Natural killer cell (primary cell): ENCODE results near the gene SEC14L1. TPM values are rescaled to one million over a fixed set of nuclear protein-coding genes. Genes with fewer than 3 reads are reported as not detected.
A peak's percentile ranks its signal among the peaks of the same experiment; 100 is the strongest.

Experiments used
- ATAC-seq, 3 donors: fragments of 150-1000 bp in 2 of 3; fragments of 200-7000 bp in 1 of 3; cut with Tn5 transposase; 1 replicate in 1 of 3; 2 replicates in 2 of 3; pipeline ENCODE4 v1.10.0; 2021; ENCODE audit warnings: mild to moderate bottlenecking in 2 of 3, moderate library complexity in 2 of 3
- DNase-seq, 2 donors: peaks; one replicate each; pipeline versions ENCODE4 v3.0.0 to v3.0.0-alpha.2; 2013 to 2021; ENCODE audit warnings: mixed read lengths in 1 of 2
- H3K27ac ChIP-seq: one replicate; pipeline ENCODE4 v1.5.1; 2013; ENCODE audit warnings: mild to moderate bottlenecking, low read length
- H3K27me3 ChIP-seq: one replicate; pipeline ENCODE4 v1.6.1; 2013; ENCODE audit warnings: low read length; ENCODE audit not compliant: control insufficient read depth, insufficient read depth
- H3K36me3 ChIP-seq: one replicate; pipeline ENCODE4 v1.6.1; 2013; ENCODE audit warnings: low read length; ENCODE audit not compliant: control insufficient read depth, insufficient read depth
- H3K4me1 ChIP-seq: one replicate; pipeline ENCODE4 v1.6.1; 2013; ENCODE audit warnings: low read length; ENCODE audit not compliant: control insufficient read depth, insufficient read depth
- H3K4me3 ChIP-seq: one replicate; pipeline ENCODE4 v1.5.1; 2013; ENCODE audit warnings: low read length
- H3K9me3 ChIP-seq: one replicate; pipeline ENCODE4 v1.6.1; 2013; ENCODE audit warnings: low read length; ENCODE audit not compliant: control insufficient read depth, insufficient read depth
- H3K27ac Mint-ChIP-seq, 2 donors: one replicate each; pipeline ENCODE4 v1.8.0; 2022; ENCODE audit warnings: mild to moderate bottlenecking in 2 of 2, mixed read lengths in 2 of 2, moderate library complexity in 1 of 2
- H3K27me3 Mint-ChIP-seq, 2 donors: one replicate each; pipeline ENCODE4 v1.8.0; 2022; ENCODE audit warnings: low read depth in 2 of 2, mixed read lengths in 2 of 2
- H3K36me3 Mint-ChIP-seq: one replicate; pipeline ENCODE4 v1.8.0; 2022; ENCODE audit warnings: mixed read lengths
- H3K4me1 Mint-ChIP-seq, 2 donors: one replicate each; pipeline ENCODE4 v1.8.0; 2022; ENCODE audit warnings: mixed read lengths in 2 of 2
- H3K4me3 Mint-ChIP-seq: one replicate; pipeline ENCODE4 v1.8.0; 2022; ENCODE audit warnings: mild to moderate bottlenecking, moderate library complexity, mixed read lengths
- H3K9me3 Mint-ChIP-seq, 2 donors: one replicate each; pipeline ENCODE4 v1.8.0; 2022; ENCODE audit warnings: mixed read lengths in 2 of 2
- WGBS: methylation state at CpG from one replicate; pipeline ENCODE4 v1.1.7; 2013; ENCODE audit warnings: missing lambda C conversion rate; ENCODE audit not compliant: insufficient coverage; 5-methylcytosine and 5-hydroxymethylcytosine counted together
- intact Hi-C: fragments of 100-400 bp; cut with micrococcal nuclease; formaldehyde crosslinking; loops from one replicate; pipeline ENCODE4 v1.14.2; 2022
- total RNA-seq, 4 donors: library from RNA; stranded (reverse); fragments of 120-200 nt in 1 of 4; gene quantifications; one replicate each; pipeline versions ENCODE4 v1.2.3 to v1.2.4, GENCODE V29; 2013 to 2022
- TF ChIP-seq, protein P1 (sequence below): fragments of 200-600 bp; IDR thresholded peaks from one replicate; pipeline ENCODE4 v1.8.0; 2022; ENCODE audit warnings: antibody characterized with exemption

The SEC14L1 gene
- total RNA-seq, 3 donors from 2014 or later (not counting 1 experiment from before 2014, with no cell fraction given), result 129 to 160 (median 129) TPM

GRCh38 chr17:77247048-77247541 is 106.3 kb downstream of the SEC14L1 start:
- Histone ChIP-seq H3K4me3 (peak overlapping the region; percentile 25), H3K4me1 (peaks cover 12% of the 10 kb centered on the region), H3K9me3 (no peaks in the 10 kb centered on the region), H3K27ac (no peak overlapping the region), H3K36me3 (no peaks in the 10 kb centered on the region), H3K27me3 (no peaks in the 10 kb centered on the region)
- Mint-ChIP-seq H3K27ac (peak overlapping the region in 1 of 2 donors; percentile 53), H3K4me1 (peaks cover 0 to 16% of the 10 kb centered on the region in 2 donors), H3K27me3 (peaks cover 14 to 16% of the 10 kb centered on the region in 2 donors), H3K4me3 (peak overlapping the region; percentile 40), H3K9me3 (no peaks in the 10 kb centered on the region), H3K36me3 (no peaks in the 10 kb centered on the region)
- TF ChIP-seq, protein P1, sequence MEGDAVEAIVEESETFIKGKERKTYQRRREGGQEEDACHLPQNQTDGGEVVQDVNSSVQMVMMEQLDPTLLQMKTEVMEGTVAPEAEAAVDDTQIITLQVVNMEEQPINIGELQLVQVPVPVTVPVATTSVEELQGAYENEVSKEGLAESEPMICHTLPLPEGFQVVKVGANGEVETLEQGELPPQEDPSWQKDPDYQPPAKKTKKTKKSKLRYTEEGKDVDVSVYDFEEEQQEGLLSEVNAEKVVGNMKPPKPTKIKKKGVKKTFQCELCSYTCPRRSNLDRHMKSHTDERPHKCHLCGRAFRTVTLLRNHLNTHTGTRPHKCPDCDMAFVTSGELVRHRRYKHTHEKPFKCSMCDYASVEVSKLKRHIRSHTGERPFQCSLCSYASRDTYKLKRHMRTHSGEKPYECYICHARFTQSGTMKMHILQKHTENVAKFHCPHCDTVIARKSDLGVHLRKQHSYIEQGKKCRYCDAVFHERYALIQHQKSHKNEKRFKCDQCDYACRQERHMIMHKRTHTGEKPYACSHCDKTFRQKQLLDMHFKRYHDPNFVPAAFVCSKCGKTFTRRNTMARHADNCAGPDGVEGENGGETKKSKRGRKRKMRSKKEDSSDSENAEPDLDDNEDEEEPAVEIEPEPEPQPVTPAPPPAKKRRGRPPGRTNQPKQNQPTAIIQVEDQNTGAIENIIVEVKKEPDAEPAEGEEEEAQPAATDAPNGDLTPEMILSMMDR, result peak; percentile 99
- 1% methylated on average over 50 of the region's 51 CpGs for WGBS
- ATAC-seq (peak; percentile 91 to 100 (median 100)), DNase-seq (peak; percentile 82 to 92)
- intact Hi-C loops, result loop anchor here (1.0 to 5.0 kb wide), 3 partner anchors 161 to 380 kb away; partner anchors contain the start of gene MGAT5B

DNA sequence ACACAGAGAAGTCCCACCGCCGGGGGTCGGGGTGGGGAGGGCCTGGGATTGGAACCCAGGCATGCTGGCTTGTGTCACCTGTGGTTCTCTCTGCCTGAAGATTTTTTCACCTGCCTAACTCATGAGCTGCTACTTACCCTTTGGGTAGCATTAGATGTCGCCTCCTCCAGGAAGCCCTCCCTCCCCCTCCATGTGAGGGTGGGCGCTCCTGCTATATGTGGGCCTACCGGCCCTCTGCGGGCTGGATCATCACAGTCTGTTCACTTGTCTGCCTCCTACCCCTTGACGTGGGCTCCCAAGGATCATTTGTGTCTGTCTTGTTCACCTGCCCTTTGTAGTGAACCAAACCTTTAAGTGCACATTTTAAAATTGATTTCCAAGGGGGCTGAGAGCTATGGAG is 106.8 kb downstream of the SEC14L1 start:
- no peak overlapping the region for H3K4me3 ChIP-seq
- H3K27me3 ChIP-seq, result no peaks in the 10 kb centered on the region
- peaks cover 14 to 16% of the 10 kb centered on the region in 2 donors for H3K27me3 Mint-ChIP-seq
- peak overlapping the region in 1 of 2 donors; percentile 53 for H3K27ac Mint-ChIP-seq
- H3K4me3 Mint-ChIP-seq, result peak overlapping the region; percentile 40
- ATAC-seq (no peak), DNase-seq (no peak)
- H3K4me1 Mint-ChIP-seq, result peaks cover 0 to 16% of the 10 kb centered on the region in 2 donors
- 40% methylated on average over 8 of the region's 8 CpGs for WGBS
- H3K36me3 Mint-ChIP-seq, result no peaks in the 10 kb centered on the region
- no peaks in the 10 kb centered on the region for H3K9me3 Mint-ChIP-seq
- H3K27ac ChIP-seq, result no peak overlapping the region
- no peaks in the 10 kb centered on the region for H3K9me3 ChIP-seq
- no peaks in the 10 kb centered on the region for H3K36me3 ChIP-seq
- H3K4me1 ChIP-seq, result peaks cover 12% of the 10 kb centered on the region
- intact Hi-C loops, result loop anchor here (1.0 to 5.0 kb wide), 3 partner anchors 161 to 380 kb away; partner anchors contain the start of gene MGAT5B
- TF ChIP-seq, protein P1, result no peak

GRCh38 chr17:77248216-77249114 is 107.7 kb downstream of the SEC14L1 start:
- Histone ChIP-seq H3K27me3 (no peaks in the 10 kb centered on the region), H3K27ac (no peak overlapping the region), H3K9me3 (no peaks in the 10 kb centered on the region), H3K36me3 (no peaks in the 10 kb centered on the region), H3K4me3 (no peak overlapping the region), H3K4me1 (peaks cover 12% of the 10 kb centered on the region)
- Mint-ChIP-seq H3K9me3 (no peaks in the 10 kb centered on the region), H3K27ac (no peak overlapping the region), H3K4me1 (peaks cover 0 to 16% of the 10 kb centered on the region in 2 donors), H3K27me3 (peaks cover 14 to 16% of the 10 kb centered on the region in 2 donors), H3K36me3 (no peaks in the 10 kb centered on the region), H3K4me3 (peak overlapping the region; percentile 42)
- TF ChIP-seq, protein P1, result no peak
- ATAC-seq (no peak), DNase-seq (no peak)
- intact Hi-C loops, result loop anchor here (5.0 kb wide), 1 partner anchor 381 kb away; the partner anchor contains the start of gene MGAT5B
- WGBS, result 86% methylated on average over 17 of the region's 17 CpGs
